ENCODE data around the gene CADM1. TPM values are rescaled to one million over a fixed set of nuclear protein-coding genes. Genes with fewer than 3 reads are reported as not detected.

Gene CADM1
- total and polyA plus RNA-seq, 10 of the 15 experiments (the other 5 are each of a cell fraction or from before 2014, with no cell fraction given), result 0.03 to 0.48 (median 0.15) TPM; not detected in 3

DNA sequence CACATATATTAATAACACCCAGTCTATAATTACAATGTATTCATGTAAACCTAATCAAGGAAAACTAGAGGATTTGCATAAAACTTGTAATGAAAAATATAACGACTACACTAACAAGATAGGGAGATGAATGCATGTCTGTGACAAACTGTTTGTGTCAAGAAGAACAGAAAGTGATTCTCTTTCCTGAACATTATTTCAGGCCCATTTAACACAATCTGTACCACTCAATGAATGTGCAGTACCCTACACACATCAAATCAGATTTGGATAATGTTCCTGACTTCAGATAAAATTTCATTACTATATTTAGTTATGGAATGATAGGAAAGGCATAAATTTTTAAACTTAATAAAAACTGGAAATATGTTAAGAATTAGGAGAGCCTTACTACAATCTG lies 93.1 kb downstream of the CADM1 start:
- no TSS peak for BruUV-seq (replicated peaks)
- CTCF ChIA-PET, result no interaction called here
- TF ChIP-seq SIX5 (IDR thresholded peaks at IDR 0.05; ENCODE audit: low read depth, low read length, severe bottlenecking), result no peak
- TF ChIP-seq ZBED1 (IDR thresholded peaks at IDR 0.05; ENCODE audit: borderline replicate concordance), result no peak
- no peak for TF ChIP-seq RELA (IDR thresholded peaks at IDR 0.05; ENCODE audit: borderline replicate concordance, partially characterized antibody)
- no peak for TF ChIP-seq SUPT20H (IDR thresholded peaks at IDR 0.05; ENCODE audit: borderline replicate concordance, control insufficient read depth, low read depth, low read length)
- TF ChIP-seq, protein P1, sequence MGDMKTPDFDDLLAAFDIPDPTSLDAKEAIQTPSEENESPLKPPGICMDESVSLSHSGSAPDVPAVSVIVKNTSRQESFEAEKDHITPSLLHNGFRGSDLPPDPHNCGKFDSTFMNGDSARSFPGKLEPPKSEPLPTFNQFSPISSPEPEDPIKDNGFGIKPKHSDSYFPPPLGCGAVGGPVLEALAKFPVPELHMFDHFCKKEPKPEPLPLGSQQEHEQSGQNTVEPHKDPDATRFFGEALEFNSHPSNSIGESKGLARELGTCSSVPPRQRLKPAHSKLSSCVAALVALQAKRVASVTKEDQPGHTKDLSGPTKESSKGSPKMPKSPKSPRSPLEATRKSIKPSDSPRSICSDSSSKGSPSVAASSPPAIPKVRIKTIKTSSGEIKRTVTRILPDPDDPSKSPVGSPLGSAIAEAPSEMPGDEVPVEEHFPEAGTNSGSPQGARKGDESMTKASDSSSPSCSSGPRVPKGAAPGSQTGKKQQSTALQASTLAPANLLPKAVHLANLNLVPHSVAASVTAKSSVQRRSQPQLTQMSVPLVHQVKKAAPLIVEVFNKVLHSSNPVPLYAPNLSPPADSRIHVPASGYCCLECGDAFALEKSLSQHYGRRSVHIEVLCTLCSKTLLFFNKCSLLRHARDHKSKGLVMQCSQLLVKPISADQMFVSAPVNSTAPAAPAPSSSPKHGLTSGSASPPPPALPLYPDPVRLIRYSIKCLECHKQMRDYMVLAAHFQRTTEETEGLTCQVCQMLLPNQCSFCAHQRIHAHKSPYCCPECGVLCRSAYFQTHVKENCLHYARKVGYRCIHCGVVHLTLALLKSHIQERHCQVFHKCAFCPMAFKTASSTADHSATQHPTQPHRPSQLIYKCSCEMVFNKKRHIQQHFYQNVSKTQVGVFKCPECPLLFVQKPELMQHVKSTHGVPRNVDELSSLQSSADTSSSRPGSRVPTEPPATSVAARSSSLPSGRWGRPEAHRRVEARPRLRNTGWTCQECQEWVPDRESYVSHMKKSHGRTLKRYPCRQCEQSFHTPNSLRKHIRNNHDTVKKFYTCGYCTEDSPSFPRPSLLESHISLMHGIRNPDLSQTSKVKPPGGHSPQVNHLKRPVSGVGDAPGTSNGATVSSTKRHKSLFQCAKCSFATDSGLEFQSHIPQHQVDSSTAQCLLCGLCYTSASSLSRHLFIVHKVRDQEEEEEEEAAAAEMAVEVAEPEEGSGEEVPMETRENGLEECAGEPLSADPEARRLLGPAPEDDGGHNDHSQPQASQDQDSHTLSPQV (IDR thresholded peaks at IDR 0.05), result no peak
- TF ChIP-seq RAD21 (IDR thresholded peaks at IDR 0.05; ENCODE audit: insufficient read depth, low read depth, low read length), result no peak
- no peak for TF ChIP-seq ASH2L (IDR thresholded peaks at IDR 0.05; ENCODE audit: borderline replicate concordance, low read depth)
- no peak for TF ChIP-seq EZH2 (IDR thresholded peaks at IDR 0.05; ENCODE audit: borderline replicate concordance, control insufficient read depth, low read depth, low read length)
- no peak for TF ChIP-seq NFIC (IDR thresholded peaks at IDR 0.05; ENCODE audit: low read depth, low read length)
- TF ChIP-seq BRCA1 (IDR thresholded peaks at IDR 0.05; ENCODE audit: low read depth, low read length), result no peak
- no peak for TF ChIP-seq ZNF207 (IDR thresholded peaks at IDR 0.05; ENCODE audit: borderline replicate concordance)
- TF ChIP-seq BACH1 (IDR thresholded peaks at IDR 0.05; ENCODE audit: borderline replicate concordance), result no peak
- no peak for TF ChIP-seq FOXK2 (IDR thresholded peaks at IDR 0.05)
- TF ChIP-seq, protein P2, sequence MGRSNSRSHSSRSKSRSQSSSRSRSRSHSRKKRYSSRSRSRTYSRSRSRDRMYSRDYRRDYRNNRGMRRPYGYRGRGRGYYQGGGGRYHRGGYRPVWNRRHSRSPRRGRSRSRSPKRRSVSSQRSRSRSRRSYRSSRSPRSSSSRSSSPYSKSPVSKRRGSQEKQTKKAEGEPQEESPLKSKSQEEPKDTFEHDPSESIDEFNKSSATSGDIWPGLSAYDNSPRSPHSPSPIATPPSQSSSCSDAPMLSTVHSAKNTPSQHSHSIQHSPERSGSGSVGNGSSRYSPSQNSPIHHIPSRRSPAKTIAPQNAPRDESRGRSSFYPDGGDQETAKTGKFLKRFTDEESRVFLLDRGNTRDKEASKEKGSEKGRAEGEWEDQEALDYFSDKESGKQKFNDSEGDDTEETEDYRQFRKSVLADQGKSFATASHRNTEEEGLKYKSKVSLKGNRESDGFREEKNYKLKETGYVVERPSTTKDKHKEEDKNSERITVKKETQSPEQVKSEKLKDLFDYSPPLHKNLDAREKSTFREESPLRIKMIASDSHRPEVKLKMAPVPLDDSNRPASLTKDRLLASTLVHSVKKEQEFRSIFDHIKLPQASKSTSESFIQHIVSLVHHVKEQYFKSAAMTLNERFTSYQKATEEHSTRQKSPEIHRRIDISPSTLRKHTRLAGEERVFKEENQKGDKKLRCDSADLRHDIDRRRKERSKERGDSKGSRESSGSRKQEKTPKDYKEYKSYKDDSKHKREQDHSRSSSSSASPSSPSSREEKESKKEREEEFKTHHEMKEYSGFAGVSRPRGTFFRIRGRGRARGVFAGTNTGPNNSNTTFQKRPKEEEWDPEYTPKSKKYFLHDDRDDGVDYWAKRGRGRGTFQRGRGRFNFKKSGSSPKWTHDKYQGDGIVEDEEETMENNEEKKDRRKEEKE (IDR thresholded peaks at IDR 0.05), result no peak
- no peak for TF ChIP-seq RB1 (IDR thresholded peaks at IDR 0.05; ENCODE audit: borderline replicate concordance)
- TF ChIP-seq, protein P3, sequence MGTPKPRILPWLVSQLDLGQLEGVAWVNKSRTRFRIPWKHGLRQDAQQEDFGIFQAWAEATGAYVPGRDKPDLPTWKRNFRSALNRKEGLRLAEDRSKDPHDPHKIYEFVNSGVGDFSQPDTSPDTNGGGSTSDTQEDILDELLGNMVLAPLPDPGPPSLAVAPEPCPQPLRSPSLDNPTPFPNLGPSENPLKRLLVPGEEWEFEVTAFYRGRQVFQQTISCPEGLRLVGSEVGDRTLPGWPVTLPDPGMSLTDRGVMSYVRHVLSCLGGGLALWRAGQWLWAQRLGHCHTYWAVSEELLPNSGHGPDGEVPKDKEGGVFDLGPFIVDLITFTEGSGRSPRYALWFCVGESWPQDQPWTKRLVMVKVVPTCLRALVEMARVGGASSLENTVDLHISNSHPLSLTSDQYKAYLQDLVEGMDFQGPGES (IDR thresholded peaks at IDR 0.05), result no peak
- no peak for TF ChIP-seq NR2C2 (IDR thresholded peaks at IDR 0.05; ENCODE audit: borderline replicate concordance, control insufficient read depth, insufficient read length, low read depth)
- TF ChIP-seq CBX3 (IDR thresholded peaks at IDR 0.05; ENCODE audit: borderline replicate concordance, low read depth), result no peak

More for the DNA sequence above, 93.1 kb downstream of the CADM1 start:
- 0% methylated on average over 1 of the region's 1 CpG for WGBS (ENCODE audit: insufficient coverage, insufficient replicate concordance, low lambda C conversion rate, missing lambda C conversion rate)
- H3K36me3 ChIP-seq (ENCODE audit: control insufficient read depth in 2 of 2, insufficient read depth in 2 of 2, low read length in 1 of 2), result no peaks in the 10 kb centered on the region
- H3K4me3 ChIP-seq, result no peak overlapping the region
- ATAC-seq (no peak), DNase-seq (ENCODE audit: low read depth, low spot score) (no peak), FAIRE-seq (no peak)
- H3K4me1 ChIP-seq (ENCODE audit: control insufficient read depth, insufficient read depth, low read length), result no peaks in the 10 kb centered on the region
- H3K9me3 ChIP-seq (replicated peaks; ENCODE audit: control insufficient read depth, insufficient read depth, low read length), result no peaks in the 10 kb centered on the region
- H3K27ac ChIP-seq (ENCODE audit: control insufficient read depth, insufficient read depth), result no peak overlapping the region
- no peak overlapping the region for H3K9ac ChIP-seq (ENCODE audit: control insufficient read depth, insufficient read depth, low read length)
- H3K27me3 ChIP-seq (replicated peaks in 1 of 2; ENCODE audit: control insufficient read depth in 2 of 2, insufficient read depth in 2 of 2, low read length in 1 of 2), result peaks cover 0 to 2% of the 10 kb centered on the region in 2 experiments; a peak in 1 of 4 replicates
- no peak overlapping the region for H3K4me2 ChIP-seq (ENCODE audit: control insufficient read depth, insufficient read depth)
- ChIA-PET RAD21 (ENCODE audit: unreplicated experiment) (no interaction called here), POLR2A (no interaction called here), SMC1A (ENCODE audit: uncharacterized antibody, unreplicated experiment) (interaction anchor here (0.6 to 1.6 kb wide), 3 partner anchors 9 to 52 kb away, joined by 3 to 4 read pairs (median 3); no protein-coding TSS in a partner anchor)
- H2AFZ ChIP-seq (ENCODE audit: control insufficient read depth, low read depth, low read length), result no peak overlapping the region
- no peaks in the 10 kb centered on the region for H3K79me2 ChIP-seq (ENCODE audit: control insufficient read depth, insufficient read depth, low read length)
- intact Hi-C loops (cut with micrococcal nuclease; ENCODE audit: unreplicated experiment) (no loop called here), in situ Hi-C loops (cut with MboI) (no loop called here)
- no peaks in the 10 kb centered on the region for H4K20me1 ChIP-seq (ENCODE audit: control insufficient read depth, insufficient read depth)
